ENCODE data around the gene ANKFN1.
"Not testable (repeated sequence)": the region's sequence is repeated elsewhere in the genome, so short reads cannot be mapped to it uniquely, and the experiment has no call there.

ANKFN1 gene

GRCh38 chr17:56359518-56359917 lies 206.2 kb downstream of the ANKFN1 start:
- FAIRE-seq, result no peak

GRCh38 chr17:56367366-56367765 lies 214.1 kb downstream of the ANKFN1 start:
- no peak for FAIRE-seq

GRCh38 chr17:56373981-56374833 lies 220.9 kb downstream of the ANKFN1 start:
- FAIRE-seq, result no peak

- no peak for FAIRE-seq
These were observed 236.1 kb downstream of the ANKFN1 start for GRCh38 chr17:56389356-56389755.

GRCh38 chr17:56392321-56392720 lies 239.0 kb downstream of the ANKFN1 start:
- FAIRE-seq, result no peak

- FAIRE-seq, result no peak
These were observed 239.9 kb downstream of the ANKFN1 start for GRCh38 chr17:56393156-56393555.

GRCh38 chr17:56395787-56396186 lies 242.5 kb downstream of the ANKFN1 start:
- FAIRE-seq, result no peak

- FAIRE-seq, result no peak
These were observed 253.8 kb downstream of the ANKFN1 start for GRCh38 chr17:56407086-56407485.

- FAIRE-seq, result not testable (repeated sequence)
These were observed 259.1 kb downstream of the ANKFN1 start for GRCh38 chr17:56412356-56412755.

GRCh38 chr17:56416682-56417351 lies 263.5 kb downstream of the ANKFN1 start:
- no peak for FAIRE-seq

- FAIRE-seq, result no peak
These were observed 270.7 kb downstream of the ANKFN1 start for GRCh38 chr17:56424005-56424404.

GRCh38 chr17:56424543-56425044 lies 271.3 kb downstream of the ANKFN1 start:
- no peak for FAIRE-seq

GRCh38 chr17:56425483-56425882 lies 272.2 kb downstream of the ANKFN1 start:
- no peak for FAIRE-seq

- FAIRE-seq, result no peak
These were observed 273.6 kb downstream of the ANKFN1 start for GRCh38 chr17:56426901-56427300.

- FAIRE-seq, result no peak
These were observed 278.5 kb downstream of the ANKFN1 start for GRCh38 chr17:56431736-56432135.

- FAIRE-seq, result no peak
These were observed 279.2 kb downstream of the ANKFN1 start for GRCh38 chr17:56432443-56432842.

GRCh38 chr17:56434610-56435009 lies 281.3 kb downstream of the ANKFN1 start:
- FAIRE-seq, result no peak

- FAIRE-seq, result no peak
These were observed 282.9 kb downstream of the ANKFN1 start for GRCh38 chr17:56436142-56436541.

- FAIRE-seq, result no peak
These were observed 287.1 kb downstream of the ANKFN1 start for GRCh38 chr17:56440419-56440818.

- FAIRE-seq, result no peak
These were observed 288.0 kb downstream of the ANKFN1 start for GRCh38 chr17:56441308-56441707.

GRCh38 chr17:56445692-56446411 lies 292.6 kb downstream of the ANKFN1 start:
- no peak for FAIRE-seq

- no peak for FAIRE-seq
These were observed 293.9 kb downstream of the ANKFN1 start for GRCh38 chr17:56447171-56447570.

GRCh38 chr17:56448371-56448770 lies 295.1 kb downstream of the ANKFN1 start:
- no peak for FAIRE-seq
